HG02798 (cell line): Measurements from ENCODE around the gene ME3.
"Not testable (repeated sequence)": the region's sequence is repeated elsewhere in the genome, so short reads cannot be mapped to it uniquely, and the experiment has no call there.

Experiments
- ATAC-seq: cut with Tn5 transposase; IDR thresholded peaks from one replicate; pipeline ENCODE4 v1.9.1; 2021; ENCODE audit warnings: mild to moderate bottlenecking; ENCODE audit not compliant: unreplicated experiment, poor library complexity

Gene ME3

GRCh38 chr11:86570451-86570850 is 102.0 kb downstream of the ME3 start:
- no peak for ATAC-seq

GRCh38 chr11:86570020-86570419 is 102.4 kb downstream of the ME3 start:
- ATAC-seq: no peak

GRCh38 chr11:86569109-86569508 is 103.3 kb downstream of the ME3 start:
- no peak for ATAC-seq

- ATAC-seq: no peak
Measured at GRCh38 chr11:86565801-86566312, 106.6 kb downstream of the ME3 start.

- no peak for ATAC-seq
Measured at GRCh38 chr11:86565388-86565787, 107.0 kb downstream of the ME3 start.

GRCh38 chr11:86562842-86563241 is 109.6 kb downstream of the ME3 start:
- not testable (repeated sequence) for ATAC-seq

- ATAC-seq: no peak
Measured at GRCh38 chr11:86559311-86559945, 113.0 kb downstream of the ME3 start.

GRCh38 chr11:86558841-86559240 is 113.6 kb downstream of the ME3 start:
- no peak for ATAC-seq

GRCh38 chr11:86558207-86558606 is 114.2 kb downstream of the ME3 start:
- ATAC-seq: no peak

GRCh38 chr11:86555866-86556265 is 116.5 kb downstream of the ME3 start:
- ATAC-seq: no peak

- ATAC-seq: no peak
Measured at GRCh38 chr11:86555401-86555800, 117.0 kb downstream of the ME3 start.

GRCh38 chr11:86553265-86553664 is 119.2 kb downstream of the ME3 start:
- ATAC-seq: no peak

GRCh38 chr11:86551288-86552092 is 120.9 kb downstream of the ME3 start:
- peak; percentile 71 for ATAC-seq

GRCh38 chr11:86550757-86551156 is 121.7 kb downstream of the ME3 start:
- ATAC-seq: no peak

- no peak for ATAC-seq
Measured at GRCh38 chr11:86548271-86548917, 124.0 kb downstream of the ME3 start.

- no peak for ATAC-seq
Measured at GRCh38 chr11:86547727-86548126, 124.7 kb downstream of the ME3 start.

GRCh38 chr11:86541299-86541698 is 131.1 kb downstream of the ME3 start:
- ATAC-seq: not testable (repeated sequence)

- ATAC-seq: no peak
Measured at GRCh38 chr11:86538223-86538548, 134.2 kb downstream of the ME3 start.

- no peak for ATAC-seq
Measured at GRCh38 chr11:86537541-86538222, 134.7 kb downstream of the ME3 start.

GRCh38 chr11:86535773-86536172 is 136.6 kb downstream of the ME3 start:
- no peak for ATAC-seq
